ENCODE data around the gene TM9SF4.

TM9SF4 gene

GRCh38 chr20:32130965-32131364, 21.5 kb downstream of the TM9SF4 start:
- DNase-seq: no peak

GRCh38 chr20:32132911-32133549, 23.5 kb downstream of the TM9SF4 start:
- DNase-seq: no peak

GRCh38 chr20:32134026-32134425, 24.5 kb downstream of the TM9SF4 start:
- DNase-seq: no peak

- no peak for DNase-seq
Measured at GRCh38 chr20:32135983-32136515, 26.5 kb downstream of the TM9SF4 start.

- no peak for DNase-seq
Measured at GRCh38 chr20:32138921-32139320, 29.4 kb downstream of the TM9SF4 start.

- DNase-seq: no peak
Measured at GRCh38 chr20:32139947-32140346, 30.4 kb downstream of the TM9SF4 start.

- DNase-seq: no peak
Measured at GRCh38 chr20:32140603-32141002, 31.1 kb downstream of the TM9SF4 start.

GRCh38 chr20:32141465-32141980, 32.0 kb downstream of the TM9SF4 start:
- no peak for DNase-seq

- DNase-seq: no peak
Measured at GRCh38 chr20:32142088-32142487, 32.6 kb downstream of the TM9SF4 start.

- no peak for DNase-seq
Measured at GRCh38 chr20:32142991-32143390, 33.5 kb downstream of the TM9SF4 start.

- no peak for DNase-seq
Measured at GRCh38 chr20:32144898-32145662, 35.6 kb downstream of the TM9SF4 start.

- no peak for DNase-seq
Measured at GRCh38 chr20:32149566-32150170, 40.2 kb downstream of the TM9SF4 start.

- no peak for DNase-seq
Measured at GRCh38 chr20:32150291-32150848, 40.9 kb downstream of the TM9SF4 start.

GRCh38 chr20:32152421-32153155, 43.1 kb downstream of the TM9SF4 start:
- DNase-seq: no peak

- DNase-seq: no peak
Measured at GRCh38 chr20:32153156-32153665, 43.7 kb downstream of the TM9SF4 start.

GRCh38 chr20:32153771-32154170, 44.3 kb downstream of the TM9SF4 start:
- no peak for DNase-seq

GRCh38 chr20:32155017-32155981, 45.8 kb downstream of the TM9SF4 start:
- peak; percentile 37 for DNase-seq

- no peak for DNase-seq
Measured at GRCh38 chr20:32157611-32158010, 48.1 kb downstream of the TM9SF4 start.

- DNase-seq: no peak
Measured at GRCh38 chr20:32158351-32158750, 48.8 kb downstream of the TM9SF4 start.

- no peak for DNase-seq
Measured at GRCh38 chr20:32158943-32159660, 49.6 kb downstream of the TM9SF4 start.
